ENCODE measurements around the gene SORCS3. TPM values are rescaled to one million over a fixed set of nuclear protein-coding genes. Genes with fewer than 3 reads are reported as not detected.

SORCS3 gene
- total and polyA plus RNA-seq, 9 of the 15 experiments (the other 6 are each of a cell fraction or from before 2014, with no cell fraction given), result not detected

- TF ChIP-seq REST (IDR thresholded peaks at IDR 0.05; ENCODE audit: borderline replicate concordance) (peak; percentile 24; the same call in 1 of the 2 replicates), REST (CRISPR knock-in tag; IDR thresholded peaks at IDR 0.05; ENCODE audit: low read depth) (no peak), CTCFL (IDR thresholded peaks at IDR 0.05; ENCODE audit: borderline replicate concordance, insufficient read depth, low read depth, low read length, poor library complexity, severe bottlenecking) (no peak), GATAD2B (IDR thresholded peaks at IDR 0.05; ENCODE audit: borderline replicate concordance) (no peak), ZNF830 (CRISPR knock-in tag; IDR thresholded peaks at IDR 0.05) (no peak)
Observed at GRCh38 chr10:104614245-104614831, 26.8 kb upstream of the SORCS3 start (continued).

Data from K562 (cell line).